DOHH2 (cell line): ENCODE measurements around the gene OR5L1.

Experiments used
- H3F3A ChIP-seq: fragments of 200-600 bp; sonication (generic), shearing (Covaris generic); 2 replicates; pipeline ENCODE4 v1.6.0; 2016; ENCODE audit warnings: antibody characterized with exemption, mild to moderate bottlenecking; ENCODE audit not compliant: control insufficient read depth, insufficient read depth
- H3K27ac ChIP-seq: fragments of 200-600 bp; sonication (generic); 2 replicates; pipeline ENCODE4 v1.5.1; 2014; ENCODE audit warnings: low read depth, mild to moderate bottlenecking, low read length, moderate library complexity
- H3K27me3 ChIP-seq: fragments of 200-600 bp; sonication (generic); 2 replicates; pipeline ENCODE4 v1.6.1; 2014; ENCODE audit warnings: mild to moderate bottlenecking, low read length, mixed read lengths; ENCODE audit not compliant: control insufficient read depth
- H3K36me3 ChIP-seq: fragments of 200-600 bp; sonication (generic); 2 replicates; pipeline ENCODE4 v1.6.1; 2014; ENCODE audit warnings: mild to moderate bottlenecking, low read length, moderate library complexity, mixed read lengths; ENCODE audit not compliant: control insufficient read depth
- H3K4me1 ChIP-seq: fragments of 200-600 bp; sonication (generic); 2 replicates; pipeline ENCODE4 v1.6.1; 2014; ENCODE audit warnings: mild to moderate bottlenecking, low read length, mixed read lengths; ENCODE audit not compliant: control insufficient read depth
- H3K4me2 ChIP-seq: fragments of 200-600 bp; sonication (generic); 2 replicates; pipeline ENCODE4 v1.6.0; 2014; ENCODE audit warnings: mild to moderate bottlenecking, low read length, moderate library complexity
- H3K4me3 ChIP-seq: fragments of 200-600 bp; sonication (generic); 2 replicates; pipeline ENCODE4 v1.5.1; 2014; ENCODE audit warnings: mild to moderate bottlenecking, low read length, mixed read lengths
- H3K79me2 ChIP-seq: fragments of 200-600 bp; sonication (generic); 2 replicates; pipeline ENCODE4 v1.6.1; 2014; ENCODE audit warnings: mild to moderate bottlenecking, low read length, mixed read lengths; ENCODE audit not compliant: control insufficient read depth
- H3K9me2 ChIP-seq: fragments of 200-600 bp; sonication (generic); replicated peaks from 2 replicates; pipeline ENCODE4 v1.6.1; 2014; ENCODE audit warnings: mild to moderate bottlenecking, low read length, mixed read lengths; ENCODE audit not compliant: control insufficient read depth
- H3K9me3 ChIP-seq: fragments of 200-600 bp; sonication (generic); 2 replicates; pipeline ENCODE4 v1.6.1; 2014; ENCODE audit warnings: antibody characterized with exemption, low read length, mixed read lengths; ENCODE audit not compliant: control insufficient read depth, insufficient read depth
- H4K20me1 ChIP-seq: fragments of 200-600 bp; sonication (generic); 2 replicates; pipeline ENCODE4 v1.6.0; 2014; ENCODE audit warnings: low read depth, mild to moderate bottlenecking, antibody characterized with exemption, low read length, moderate library complexity; ENCODE audit not compliant: control insufficient read depth, insufficient read depth
- EZH2phosphoT487 ChIP-seq: fragments of 200-600 bp; sonication (generic); IDR thresholded peaks from 2 replicates; pipeline ENCODE4 v1.6.1; 2017; ENCODE audit warnings: borderline replicate concordance, mild to moderate bottlenecking, antibody characterized with exemption, low read length, moderate library complexity, mixed read lengths
- TF ChIP-seq, protein P1 (sequence below): fragments of 200-600 bp; sonication (generic); IDR thresholded peaks from one replicate; pipeline ENCODE4 v1.5.1; 2014; ENCODE audit warnings: antibody characterized with exemption, mild to moderate bottlenecking, low read depth, low read length; ENCODE audit not compliant: poor library complexity, severe bottlenecking

OR5L1 gene

DNA sequence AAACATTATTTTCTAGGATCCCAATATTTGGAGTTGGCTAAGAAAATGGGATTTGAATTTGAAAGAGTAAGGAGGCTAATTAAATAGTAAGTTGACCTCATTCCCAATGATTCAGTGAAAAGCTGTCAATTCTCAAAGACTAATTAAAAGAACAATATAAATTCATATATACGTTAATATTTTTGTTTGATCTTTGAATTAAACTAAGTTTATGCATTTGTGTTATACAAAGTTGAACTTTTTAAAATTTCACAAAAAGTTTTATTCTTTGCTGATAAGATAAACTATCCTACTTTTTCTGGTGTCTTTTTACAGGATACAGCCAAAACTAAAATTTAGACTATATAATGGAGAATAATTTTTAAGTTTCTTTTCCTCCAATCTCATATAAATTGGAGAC is at the start of gene OR5L1:
TSS of gene OR5L1 (plus strand) at position 301 of the 400 bp plus-strand sequence. CDS start 100 bp downstream, outside the sequence.
- no peak within 1 kb of the TSS for H3K4me3 ChIP-seq
- TF ChIP-seq EZH2phosphoT487, result no peak
- TF ChIP-seq, protein P1, sequence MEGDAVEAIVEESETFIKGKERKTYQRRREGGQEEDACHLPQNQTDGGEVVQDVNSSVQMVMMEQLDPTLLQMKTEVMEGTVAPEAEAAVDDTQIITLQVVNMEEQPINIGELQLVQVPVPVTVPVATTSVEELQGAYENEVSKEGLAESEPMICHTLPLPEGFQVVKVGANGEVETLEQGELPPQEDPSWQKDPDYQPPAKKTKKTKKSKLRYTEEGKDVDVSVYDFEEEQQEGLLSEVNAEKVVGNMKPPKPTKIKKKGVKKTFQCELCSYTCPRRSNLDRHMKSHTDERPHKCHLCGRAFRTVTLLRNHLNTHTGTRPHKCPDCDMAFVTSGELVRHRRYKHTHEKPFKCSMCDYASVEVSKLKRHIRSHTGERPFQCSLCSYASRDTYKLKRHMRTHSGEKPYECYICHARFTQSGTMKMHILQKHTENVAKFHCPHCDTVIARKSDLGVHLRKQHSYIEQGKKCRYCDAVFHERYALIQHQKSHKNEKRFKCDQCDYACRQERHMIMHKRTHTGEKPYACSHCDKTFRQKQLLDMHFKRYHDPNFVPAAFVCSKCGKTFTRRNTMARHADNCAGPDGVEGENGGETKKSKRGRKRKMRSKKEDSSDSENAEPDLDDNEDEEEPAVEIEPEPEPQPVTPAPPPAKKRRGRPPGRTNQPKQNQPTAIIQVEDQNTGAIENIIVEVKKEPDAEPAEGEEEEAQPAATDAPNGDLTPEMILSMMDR, result no peak
- no peaks in the 10 kb centered on the region for H3K9me2 ChIP-seq
- H3K79me2 ChIP-seq, result no peaks in the 10 kb centered on the region
- no peaks in the 10 kb centered on the region for H3F3A ChIP-seq
- no peaks in the 10 kb centered on the region for H3K27me3 ChIP-seq
- H4K20me1 ChIP-seq, result no peaks in the 10 kb centered on the region
- peaks cover 4% of the 10 kb centered on the region; the same call in 1 of the 2 replicates for H3K9me3 ChIP-seq
- no peaks in the 10 kb centered on the region for H3K36me3 ChIP-seq
- H3K27ac ChIP-seq, result no peak within 1 kb of the TSS
- no peak within 1 kb of the TSS for H3K4me2 ChIP-seq
- H3K4me1 ChIP-seq, result no peaks in the 10 kb centered on the region

DNA sequence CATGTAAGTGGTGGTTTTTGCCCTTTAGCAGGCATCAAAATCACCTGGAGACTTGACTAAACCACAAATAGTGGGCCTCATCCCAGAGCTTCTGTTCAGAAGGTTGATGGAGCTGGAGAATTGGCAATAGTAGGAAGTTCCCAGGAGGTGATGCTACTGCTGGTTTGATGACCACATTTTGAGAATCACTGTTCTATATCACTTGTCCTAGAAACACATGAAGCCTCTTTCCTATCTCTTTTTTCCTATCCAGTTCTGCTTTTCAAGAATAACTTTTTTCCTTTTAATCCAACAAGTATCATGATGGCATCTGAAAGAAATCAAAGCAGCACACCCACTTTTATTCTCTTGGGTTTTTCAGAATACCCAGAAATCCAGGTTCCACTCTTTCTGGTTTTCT is 38.0 kb upstream of the OR5L1 start, which contains the start of gene OR5D13:
TSS of gene OR5D13 (plus strand) at position 301 of the 400 bp plus-strand sequence. CDS start at position 301, 0 bp downstream.
- H3K4me2 ChIP-seq, result no peak within 1 kb of the TSS
- TF ChIP-seq, protein P1, result no peak
- TF ChIP-seq EZH2phosphoT487, result no peak
- H3K27ac ChIP-seq, result no peak within 1 kb of the TSS
- H3K4me1 ChIP-seq, result no peaks in the 10 kb centered on the region
- no peaks in the 10 kb centered on the region for H3K27me3 ChIP-seq
- no peaks in the 10 kb centered on the region for H3K9me2 ChIP-seq
- H3F3A ChIP-seq, result no peaks in the 10 kb centered on the region
- no peaks in the 10 kb centered on the region for H3K9me3 ChIP-seq
- H3K36me3 ChIP-seq, result no peaks in the 10 kb centered on the region
- H3K4me3 ChIP-seq, result no peak within 1 kb of the TSS
- H4K20me1 ChIP-seq, result no peaks in the 10 kb centered on the region
- H3K79me2 ChIP-seq, result no peaks in the 10 kb centered on the region

DNA sequence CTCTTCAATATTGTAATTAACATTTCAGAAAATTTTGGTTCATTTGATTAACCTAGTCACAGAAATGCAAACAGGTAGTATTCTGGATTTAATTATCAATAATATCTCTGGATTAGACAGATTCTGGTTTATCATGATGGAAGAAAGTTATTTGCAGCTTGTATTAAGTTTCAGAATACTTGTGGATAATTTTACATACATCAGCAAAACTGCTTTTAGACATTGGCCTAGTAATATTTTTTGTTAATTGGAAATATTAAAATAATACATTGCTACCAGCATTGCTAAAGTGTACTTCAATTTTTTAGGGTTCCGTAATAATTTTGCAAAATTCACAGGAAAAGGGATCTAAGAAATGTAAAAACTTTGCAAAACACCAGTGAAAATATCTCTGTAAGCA is 19.6 kb upstream of the OR5L1 start:
- H3K27me3 ChIP-seq, result no peaks in the 10 kb centered on the region
- no peak for TF ChIP-seq EZH2phosphoT487
- TF ChIP-seq, protein P1, result no peak
- H3K4me3 ChIP-seq, result no peak overlapping the region
- no peak overlapping the region for H3K27ac ChIP-seq
- no peak overlapping the region for H3K4me2 ChIP-seq
- H3K79me2 ChIP-seq, result no peaks in the 10 kb centered on the region
- no peaks in the 10 kb centered on the region; the same call in 1 of the 2 replicates for H3K9me2 ChIP-seq
- no peaks in the 10 kb centered on the region for H3K9me3 ChIP-seq
- H3K36me3 ChIP-seq, result no peaks in the 10 kb centered on the region
- H3F3A ChIP-seq, result no peaks in the 10 kb centered on the region
- H4K20me1 ChIP-seq, result no peaks in the 10 kb centered on the region
- no peaks in the 10 kb centered on the region for H3K4me1 ChIP-seq

GRCh38 chr11:55793321-55793720 is 17.8 kb upstream of the OR5L1 start:
- H3K27ac ChIP-seq, result no peak overlapping the region
- H3K9me2 ChIP-seq, result no peaks in the 10 kb centered on the region; the same call in 1 of the 2 replicates
- H4K20me1 ChIP-seq, result no peaks in the 10 kb centered on the region
- TF ChIP-seq EZH2phosphoT487, result no peak
- TF ChIP-seq, protein P1, result no peak
- H3F3A ChIP-seq, result no peaks in the 10 kb centered on the region
- H3K4me3 ChIP-seq, result no peak overlapping the region
- no peaks in the 10 kb centered on the region for H3K27me3 ChIP-seq
- no peaks in the 10 kb centered on the region for H3K36me3 ChIP-seq
- no peaks in the 10 kb centered on the region for H3K4me1 ChIP-seq
- H3K9me3 ChIP-seq, result no peaks in the 10 kb centered on the region
- H3K4me2 ChIP-seq, result no peak overlapping the region
- H3K79me2 ChIP-seq, result no peaks in the 10 kb centered on the region
